C4-2B (cell line): ENCODE results near the gene FLNC.

Experiments used
- CTCF ChIP-seq: fragments of 450-650 bp; conservative IDR thresholded peaks from 2 replicates; pipeline ENCODE4 v1.5.1; 2017; ENCODE audit warnings: mild to moderate bottlenecking
- ZFX ChIP-seq: fragments of 450-650 bp; IDR thresholded peaks from 2 replicates; pipeline ENCODE4 v1.6.1; 2017

- TF ChIP-seq CTCF: no peak
- TF ChIP-seq ZFX: no peak
Observed at GRCh38 chr7:128875523-128875948, 45.3 kb downstream of the FLNC start.
